Pancreas (tissue), 10 donors: ENCODE measurements around the gene PLCE1. TPM values are rescaled to one million over a fixed set of nuclear protein-coding genes. Genes with fewer than 3 reads are reported as not detected.

ENCODE experiments used
- ATAC-seq, 4 donors: fragments of 200-7000 bp; cut with Tn5 transposase; one replicate each; pipeline versions ENCODE4 v1.8.0 to v1.9.1; 2020; ENCODE audit warnings: mild to moderate bottlenecking in 4 of 4, moderate library complexity in 4 of 4
- DNase-seq, 6 donors: peaks; one replicate each; pipeline ENCODE4 v3.0.0-alpha.2; 2020
- FAIRE-seq: peaks from 2 replicates; lab custom pipeline; 2012; peaks lifted over from hg19 to GRCh38; lab: Jason Lieb, UNC
- H3K27ac ChIP-seq, 4 donors: fragments of 200-600 bp; sonication (generic); 1 replicate in 3 of 4; 2 replicates in 1 of 4; pipeline versions ENCODE4 v1.5.0 to v1.8.0; 2020
- H3K27me3 ChIP-seq, 4 donors: fragments of 200-600 bp; one replicate each; pipeline ENCODE4 v1.8.0; 2021
- H3K36me3 ChIP-seq, 3 donors: fragments of 200-600 bp; sonication (generic) in 1 of 3; one replicate each; pipeline versions ENCODE4 v1.5.0 to v1.8.0; 2020 to 2021
- H3K4me1 ChIP-seq, 3 donors: fragments of 200-600 bp; one replicate each; pipeline ENCODE4 v1.8.0; 2021
- H3K4me3 ChIP-seq, 4 donors: fragments of 200-600 bp; sonication (generic) in 2 of 4; one replicate each; pipeline versions ENCODE4 v1.5.0 to v1.8.0; 2020 to 2021
- H3K9me3 ChIP-seq, 4 donors: fragments of 200-600 bp; one replicate each; pipeline ENCODE4 v1.8.0; 2021
- CTCF ChIP-seq, 4 donors: fragments of 200-600 bp; sonication (generic) in 3 of 4; IDR thresholded peaks; one replicate each; pipeline versions ENCODE4 v1.5.0 to v1.8.0; 2021; ENCODE audit warnings: antibody characterized with exemption in 4 of 4
- WGBS, 2 donors: extraction: QIAGEN DNeasy Blood & Tissue Kit; methylation state at CpG; one replicate each; pipeline ENCODE4 v1.1.7; 2013; 5-methylcytosine and 5-hydroxymethylcytosine counted together
- intact Hi-C, 3 donors: fragments of 100-400 bp; cut with DNase I; formaldehyde crosslinking; loops; one replicate each; pipeline versions ENCODE4 v1.11.1 to v1.14.2; 2022
- polyA plus RNA-seq, 2 donors: library from polyadenylated mRNA; stranded (reverse); fragments of 200-250 nt; gene quantifications; one replicate each; pipeline ENCODE4 v1.2.3, GENCODE V29; 2013
- total RNA-seq, 6 donors: library from RNA; stranded (reverse); fragmentation: NEBNext Ultra II Directional in 4 of 6; extraction: Animal tissue kit (Norgen Biotek cat#: 25700) in 4 of 6; gene quantifications; one replicate each; pipeline versions ENCODE4 v1.2.1 to v1.2.4, GENCODE V29; 2021 to 2023
- donor health status: healthy with polysubstance abuse.
- donor health status: DM: no; HTN: no; CAD: no; lungs with moderate emphysema.
- donor health status: DM: no; HTN: no; CAD: no.
- donor health status: control.
- donor health status: control.
- donor health status: Bipolar disorder and iron deficiency.
- donor health status: DM: yes; HTN: yes; CAD: no.
- donor health status: DM: no; HTN: no; CAD: no.
- donor health status: DM: no; HTN: no; CAD: no.
- donor health status: DM: yes; HTN: yes; CAD: no.

Gene PLCE1
- total and polyA plus RNA-seq, 8 donors, result 1.8 to 7.2 (median 4.4) TPM

DNA sequence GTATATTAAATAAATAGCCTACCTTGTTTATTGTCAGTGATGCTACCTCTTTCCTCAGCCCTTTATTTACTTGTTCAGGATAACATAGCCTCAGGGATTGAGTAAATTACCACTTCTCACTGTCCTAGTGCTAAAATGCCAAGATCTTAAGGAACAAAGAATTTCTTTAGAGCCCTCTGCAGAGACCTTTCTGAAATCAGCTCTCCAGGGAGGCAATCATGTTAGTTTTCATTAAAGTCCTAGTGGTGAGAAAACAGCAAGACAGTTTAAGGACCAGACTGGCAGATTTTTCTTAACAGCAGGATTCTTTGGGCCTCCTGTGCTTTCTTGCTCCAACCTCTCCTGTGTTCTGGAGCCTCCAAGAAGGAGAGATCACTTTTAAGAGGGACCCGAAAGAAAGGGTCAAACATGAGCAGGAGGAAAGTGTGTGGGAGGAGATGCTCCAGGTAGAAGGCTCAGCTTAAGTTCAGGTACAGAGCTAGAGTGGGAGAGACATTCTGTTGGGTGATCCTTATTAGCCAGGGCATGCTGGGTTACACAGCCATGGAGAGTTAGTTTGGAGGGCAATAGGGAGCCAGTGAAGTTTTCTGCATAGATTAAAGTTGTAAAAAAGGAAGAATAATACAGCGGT, 1.2 kb upstream of the PLCE1 start:
- no peaks in the 10 kb centered on the region for H3K9me3 ChIP-seq
- no peaks in the 10 kb centered on the region for H3K27me3 ChIP-seq
- H3K27ac ChIP-seq, result peak overlapping the region in 1 of 4 donors; percentile 35
- ATAC-seq (no peak), FAIRE-seq (no peak), DNase-seq (no peak)
- H3K4me1 ChIP-seq, result peaks cover 0 to 16% (median 0%) of the 10 kb centered on the region in 3 donors
- intact Hi-C loops, result no loop called here
- no peak overlapping the region for H3K4me3 ChIP-seq
- TF ChIP-seq CTCF (IDR thresholded peaks at IDR 0.05), result no peak
- no peaks in the 10 kb centered on the region for H3K36me3 ChIP-seq
- WGBS, 2 donors, result 79% methylated on average over 2 of the region's 2 CpGs

DNA sequence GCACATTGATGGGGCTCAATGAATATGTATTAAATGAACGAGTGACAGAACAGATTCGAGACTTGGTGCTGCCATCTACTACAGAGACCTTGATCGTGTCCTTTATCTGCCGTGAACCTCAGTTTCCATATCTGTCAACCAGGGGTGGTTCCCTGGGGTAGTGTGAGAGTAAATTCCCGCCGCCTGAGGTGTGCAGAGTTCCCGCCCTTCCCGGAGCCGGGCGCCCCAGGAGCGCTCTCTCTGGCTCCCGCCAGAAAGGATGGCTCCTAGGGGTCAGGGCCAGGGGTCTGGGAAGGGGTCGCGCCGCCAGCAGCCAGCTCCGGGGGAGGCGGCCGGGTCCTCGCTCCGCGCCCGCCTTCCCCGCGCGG, 333 bp upstream of the PLCE1 start:
- Histone ChIP-seq H3K4me1 (peaks cover 0 to 16% (median 0%) of the 10 kb centered on the region in 3 donors), H3K36me3 (no peaks in the 10 kb centered on the region), H3K27ac (no peak overlapping the region), H3K9me3 (no peaks in the 10 kb centered on the region), H3K27me3 (no peaks in the 10 kb centered on the region), H3K4me3 (peak overlapping the region; percentile 22 to 65 (median 44))
- intact Hi-C loops, result no loop called here
- no peak for FAIRE-seq
- TF ChIP-seq CTCF (IDR thresholded peaks at IDR 0.05), result no peak
- 2 to 5% methylated on average over 20 to 25 of the region's 25 CpGs for WGBS, 2 donors
- peak in 1 of 6 donors; percentile 63 for DNase-seq
- ATAC-seq, result peak; percentile 1 to 9 (median 4)

GRCh38 chr10:93994438-93994801, 689 bp downstream of the PLCE1 start:
- no peaks in the 10 kb centered on the region for H3K36me3 ChIP-seq
- H3K27me3 ChIP-seq, result no peaks in the 10 kb centered on the region
- no peaks in the 10 kb centered on the region for H3K9me3 ChIP-seq
- FAIRE-seq (no peak), DNase-seq (no peak), ATAC-seq (no peak)
- peak overlapping the region; percentile 22 to 65 (median 44) for H3K4me3 ChIP-seq
- 6 to 11% methylated on average over 12 of the region's 12 CpGs for WGBS, 2 donors
- TF ChIP-seq CTCF (IDR thresholded peaks at IDR 0.05), result no peak
- intact Hi-C loops, result no loop called here
- peak overlapping the region; percentile 36 to 62 (median 54) for H3K27ac ChIP-seq
- peaks cover 0 to 16% (median 0%) of the 10 kb centered on the region in 3 donors for H3K4me1 ChIP-seq

GRCh38 chr10:93995182-93995581, 1.5 kb downstream of the PLCE1 start:
- Histone ChIP-seq H3K4me3 (peak overlapping the region in 1 of 4 donors; percentile 53), H3K9me3 (no peaks in the 10 kb centered on the region), H3K4me1 (peaks cover 0 to 16% (median 0%) of the 10 kb centered on the region in 3 donors), H3K27me3 (no peaks in the 10 kb centered on the region), H3K36me3 (no peaks in the 10 kb centered on the region), H3K27ac (no peak overlapping the region)
- 96% methylated on average over 1 of the region's 1 CpG for WGBS, 2 donors
- TF ChIP-seq CTCF (IDR thresholded peaks at IDR 0.05), result no peak
- intact Hi-C loops, result no loop called here
- no peak for DNase-seq
- FAIRE-seq, result no peak
- no peak for ATAC-seq

DNA sequence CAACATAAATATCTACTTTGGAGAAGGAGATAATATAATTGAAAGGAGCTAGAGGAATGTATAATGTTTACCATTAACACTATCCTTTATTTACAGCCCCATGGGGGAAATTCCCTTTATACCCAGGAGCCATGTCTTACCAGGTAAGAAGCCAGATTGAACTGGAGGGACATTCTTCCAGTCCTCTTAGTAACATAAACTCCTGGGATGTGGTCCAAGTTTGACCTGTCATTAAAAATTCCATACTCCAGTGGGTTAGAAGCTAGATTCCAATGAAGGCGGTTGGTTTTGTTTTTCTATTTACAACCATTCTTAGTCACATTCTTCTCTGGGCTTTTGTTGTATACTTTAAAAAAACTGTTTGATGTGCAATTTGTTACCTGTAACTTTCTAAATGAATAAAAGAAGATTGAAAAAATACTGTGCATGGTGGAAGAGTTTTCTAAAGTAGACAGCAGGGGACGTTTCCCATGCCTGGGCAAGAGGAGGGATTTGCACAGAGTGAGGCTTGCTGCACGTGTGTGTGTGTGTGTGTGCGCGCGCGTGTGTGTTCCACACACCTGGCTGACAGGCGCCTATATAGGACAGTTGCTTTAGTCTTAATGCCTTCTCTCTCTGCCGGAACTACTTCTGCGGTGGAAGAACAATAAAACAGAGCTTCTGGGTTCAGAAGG, 2.0 kb downstream of the PLCE1 start:
- peaks cover 0 to 16% (median 0%) of the 10 kb centered on the region in 3 donors for H3K4me1 ChIP-seq
- intact Hi-C loops, result no loop called here
- H3K4me3 ChIP-seq, result no peak overlapping the region
- DNase-seq, result no peak
- H3K27me3 ChIP-seq, result no peaks in the 10 kb centered on the region
- no peaks in the 10 kb centered on the region for H3K36me3 ChIP-seq
- H3K27ac ChIP-seq, result no peak overlapping the region
- no peak for ATAC-seq
- no peak for TF ChIP-seq CTCF (IDR thresholded peaks at IDR 0.05)
- FAIRE-seq, result no peak
- no peaks in the 10 kb centered on the region for H3K9me3 ChIP-seq
- WGBS, 2 donors, result 82% methylated on average over 10 of the region's 10 CpGs
